Measurements from ENCODE around the gene CXCR4.

DNA sequence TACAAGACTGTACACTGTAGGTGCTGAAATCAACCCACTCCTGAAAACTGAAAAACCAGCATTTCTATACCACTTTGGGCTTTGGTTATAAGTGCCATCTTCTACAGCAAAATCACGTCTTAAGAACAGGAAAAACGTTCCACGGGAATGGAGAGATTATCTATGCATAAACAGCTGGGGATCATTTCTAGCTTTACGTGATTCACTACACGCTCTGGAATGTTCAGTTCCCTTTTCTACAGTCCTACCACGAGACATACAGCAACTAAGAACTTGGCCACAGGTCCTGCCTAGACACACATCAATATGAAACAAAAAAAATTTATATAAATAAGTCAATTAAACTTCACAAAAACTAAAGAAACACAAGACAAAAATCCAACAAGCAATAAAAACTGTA, 3.6 kb downstream of the CXCR4 start:
- TF ChIP-seq EZH2phosphoT487 (IDR thresholded peaks at IDR 0.05; ENCODE audit: insufficient read depth, low read depth) = no peak
- no peak for TF ChIP-seq EZH2 (IDR thresholded peaks at IDR 0.05; ENCODE audit: insufficient read depth, poor library complexity, severe bottlenecking)
